DMS153 (cell line): Measurements from ENCODE around the gene IL36G.

ENCODE experiments used
- DNase-seq: peaks from one replicate; lab custom pipeline; 2025; lab: John Stamatoyannopoulos, UW

The IL36G gene

DNA sequence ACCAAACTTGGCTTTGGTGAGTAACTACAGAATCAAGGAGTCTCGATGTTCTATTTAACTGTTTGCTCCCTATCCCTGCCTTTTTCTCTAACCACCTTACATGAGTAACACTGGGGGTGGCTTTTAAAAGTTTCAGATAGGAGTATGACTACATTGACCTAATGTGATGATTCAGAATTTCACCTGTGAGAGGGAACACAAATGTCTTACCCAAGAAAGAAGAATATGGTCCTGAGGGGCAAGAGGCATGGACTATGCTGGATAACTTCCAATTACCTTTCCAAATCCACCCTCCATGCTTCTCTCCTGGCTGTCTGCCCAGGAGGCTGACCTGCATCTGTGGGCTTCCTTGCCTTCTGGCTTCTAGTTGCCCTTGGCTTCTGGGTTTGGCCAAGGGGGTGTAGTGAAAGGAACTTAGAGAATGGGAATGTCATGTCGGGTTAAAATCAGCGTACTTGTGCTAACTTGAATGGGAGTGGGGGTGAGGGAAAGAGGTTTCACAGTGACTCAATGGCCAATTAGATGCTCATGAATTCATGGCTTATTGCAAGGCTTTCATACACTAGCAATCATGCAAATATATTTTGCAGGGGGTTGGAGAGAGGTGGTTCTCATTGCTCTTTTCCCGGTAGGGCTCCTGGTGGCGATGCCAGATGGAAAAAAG lies 5.3 kb upstream of the IL36G start:
- no peak for DNase-seq

DNA sequence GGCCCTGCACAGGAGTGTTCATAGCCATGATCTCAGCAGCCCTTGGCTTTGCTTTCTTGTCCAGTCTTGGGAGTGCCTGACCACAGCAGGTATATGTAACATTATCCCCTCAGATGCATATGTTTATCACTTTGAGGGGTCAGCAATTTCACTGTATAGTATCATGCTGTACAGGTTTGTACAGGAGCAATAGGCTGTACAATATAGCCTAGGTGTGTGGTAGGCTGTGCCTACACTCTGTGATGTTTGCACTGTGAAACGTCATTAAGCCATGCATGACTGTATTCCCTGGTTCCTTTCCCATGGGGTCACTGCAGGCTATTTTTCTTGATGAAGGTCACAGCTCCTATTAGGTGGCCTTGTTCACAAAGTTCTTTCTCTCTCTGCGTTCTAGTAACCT lies 4.7 kb upstream of the IL36G start:
- DNase-seq: no peak

DNA sequence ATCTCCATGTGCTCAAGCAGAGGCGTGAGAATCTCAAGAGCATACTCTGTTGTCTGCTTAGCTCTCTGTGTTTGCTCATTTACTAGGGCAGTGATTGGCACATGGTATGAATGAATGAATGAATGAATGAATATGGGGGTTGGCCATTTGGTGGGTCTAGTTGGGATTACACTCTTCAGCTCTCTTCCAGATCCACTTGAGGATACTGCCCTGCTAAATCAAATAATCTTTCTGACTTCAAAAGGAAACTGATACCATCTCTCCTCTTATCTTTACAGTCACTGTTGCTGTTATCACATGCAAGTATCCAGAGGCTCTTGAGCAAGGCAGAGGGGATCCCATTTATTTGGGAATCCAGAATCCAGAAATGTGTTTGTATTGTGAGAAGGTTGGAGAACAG lies 1.9 kb downstream of the IL36G start:
- no peak for DNase-seq

DNA sequence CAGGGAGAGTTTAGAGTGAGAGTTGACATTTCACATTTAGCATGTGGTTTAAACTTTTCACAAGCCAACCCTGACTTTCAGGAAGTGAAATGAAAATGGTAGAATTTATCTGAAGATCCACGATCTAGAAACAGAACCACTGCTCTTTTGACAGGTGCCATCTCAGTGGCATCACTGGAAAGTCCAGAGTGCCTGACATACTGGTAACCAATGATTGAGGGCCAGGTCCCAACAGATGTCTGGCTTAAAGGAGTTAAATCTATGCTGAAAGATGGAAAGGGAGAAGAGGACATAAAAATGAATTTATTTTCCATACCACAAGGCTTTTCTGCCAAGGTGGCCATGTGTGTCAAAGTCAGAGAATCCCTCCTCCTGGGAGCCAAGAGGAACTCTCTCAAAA lies 2.7 kb downstream of the IL36G start:
- no peak for DNase-seq

DNA sequence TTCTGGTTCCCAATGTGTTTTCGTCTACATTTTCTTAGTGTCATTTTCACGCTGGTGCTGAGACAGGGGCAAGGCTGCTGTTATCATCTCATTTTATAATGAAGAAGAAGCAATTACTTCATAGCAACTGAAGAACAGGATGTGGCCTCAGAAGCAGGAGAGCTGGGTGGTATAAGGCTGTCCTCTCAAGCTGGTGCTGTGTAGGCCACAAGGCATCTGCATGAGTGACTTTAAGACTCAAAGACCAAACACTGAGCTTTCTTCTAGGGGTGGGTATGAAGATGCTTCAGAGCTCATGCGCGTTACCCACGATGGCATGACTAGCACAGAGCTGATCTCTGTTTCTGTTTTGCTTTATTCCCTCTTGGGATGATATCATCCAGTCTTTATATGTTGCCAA lies 7.3 kb downstream of the IL36G start:
- DNase-seq: no peak

DNA sequence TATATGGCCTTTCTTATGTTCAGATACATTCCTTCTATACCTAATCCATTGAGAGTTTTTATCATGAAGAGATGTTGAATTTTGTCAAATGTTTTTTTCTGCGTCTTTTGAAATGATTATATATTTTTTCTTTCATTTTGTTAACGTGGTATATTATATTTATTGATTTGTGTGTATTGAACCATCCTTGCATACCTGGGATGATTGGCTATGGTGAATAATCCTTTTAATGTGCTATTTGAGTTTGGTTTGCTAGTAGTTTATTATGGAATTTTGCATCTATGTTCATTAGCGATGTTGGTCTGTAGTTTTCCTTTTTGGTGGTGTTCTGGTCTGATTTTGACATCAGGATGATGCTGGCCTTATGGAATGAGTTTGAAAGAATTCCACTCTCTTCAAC lies 11.8 kb downstream of the IL36G start:
- DNase-seq: no peak

DNA sequence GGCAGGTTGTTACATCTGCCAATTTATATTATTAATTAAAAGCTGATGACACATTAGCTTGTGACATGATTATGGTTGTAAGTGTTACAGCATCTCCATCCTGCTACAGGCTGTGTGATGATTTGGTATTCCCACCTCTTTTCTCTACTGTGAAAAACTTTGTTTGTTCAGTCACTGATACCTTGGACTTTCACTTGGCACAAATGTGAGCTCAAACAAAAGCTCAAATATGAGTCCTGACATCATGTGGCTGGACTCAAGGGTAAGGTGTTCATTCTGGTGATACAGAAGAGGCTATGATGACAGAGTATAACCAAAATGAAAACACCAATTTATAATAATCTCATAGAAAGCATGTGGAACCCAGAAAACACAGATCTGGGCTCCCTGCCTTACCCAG lies 16.0 kb downstream of the IL36G start:
- DNase-seq: no peak

DNA sequence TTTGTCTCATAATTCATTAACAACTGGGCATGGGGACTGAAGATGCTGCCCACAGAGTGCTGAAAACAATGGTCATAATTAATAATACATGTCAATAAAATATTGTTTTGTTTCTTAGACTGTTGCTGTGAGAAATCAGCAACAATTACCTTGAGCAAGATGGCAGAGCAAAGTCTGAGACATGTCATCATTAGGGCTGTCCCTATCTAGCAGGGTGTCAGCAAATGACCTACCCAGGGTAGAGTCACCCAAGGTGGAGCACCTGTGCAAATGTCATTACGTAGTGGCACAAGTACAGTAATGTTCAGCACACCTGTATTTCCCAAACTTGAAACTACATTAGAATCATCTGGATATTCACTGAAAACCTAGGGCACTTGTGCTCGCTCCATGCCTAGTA lies 16.8 kb downstream of the IL36G start:
- no peak for DNase-seq

DNA sequence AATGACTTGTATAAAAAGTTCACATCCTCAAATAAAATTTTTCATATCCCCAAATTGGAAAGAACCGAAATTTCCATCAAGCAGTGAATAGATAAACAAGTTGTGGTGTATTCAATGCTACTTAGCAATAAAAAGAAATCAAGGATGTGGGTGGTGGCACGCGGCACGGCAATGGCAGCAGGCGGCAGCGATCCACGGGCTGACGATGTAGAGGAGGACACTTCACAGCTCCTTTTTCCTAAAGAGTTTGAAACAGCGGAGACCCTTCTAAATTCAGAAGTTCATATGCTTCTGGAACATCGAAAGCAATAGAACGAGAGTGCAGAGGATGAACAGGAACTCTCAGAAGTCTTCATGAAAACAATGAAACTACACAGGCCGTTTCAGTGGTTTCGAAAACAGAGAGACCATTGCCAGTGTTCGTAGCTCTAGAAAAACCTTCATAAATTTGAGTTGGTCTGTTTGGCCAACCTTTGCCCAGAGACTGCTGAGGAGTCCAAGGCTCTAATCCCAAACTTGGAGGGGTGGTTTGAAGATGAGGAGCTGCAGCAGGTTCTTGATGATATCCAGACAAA lies 17.6 kb downstream of the IL36G start:
- no peak for DNase-seq

DNA sequence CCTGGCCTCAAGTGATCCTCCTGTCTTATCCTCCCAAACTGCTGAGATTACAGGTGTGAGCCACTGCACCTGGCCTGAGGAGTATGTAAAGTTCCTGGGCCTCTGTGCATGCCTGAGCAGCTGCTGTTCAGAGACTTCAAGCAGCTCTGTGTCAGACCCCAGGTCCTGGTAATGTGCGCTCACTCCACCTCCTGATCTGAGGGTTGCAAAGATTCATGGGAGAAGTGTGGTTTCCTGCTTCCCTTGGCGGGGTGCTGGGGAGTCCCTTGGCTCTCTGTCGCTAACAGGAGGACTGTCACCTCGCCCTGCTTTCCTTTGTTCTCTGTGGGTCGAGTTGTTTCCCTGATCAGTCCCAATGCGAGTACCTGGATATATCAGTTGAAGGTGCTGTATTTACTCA lies 18.8 kb downstream of the IL36G start:
- DNase-seq: no peak

DNA sequence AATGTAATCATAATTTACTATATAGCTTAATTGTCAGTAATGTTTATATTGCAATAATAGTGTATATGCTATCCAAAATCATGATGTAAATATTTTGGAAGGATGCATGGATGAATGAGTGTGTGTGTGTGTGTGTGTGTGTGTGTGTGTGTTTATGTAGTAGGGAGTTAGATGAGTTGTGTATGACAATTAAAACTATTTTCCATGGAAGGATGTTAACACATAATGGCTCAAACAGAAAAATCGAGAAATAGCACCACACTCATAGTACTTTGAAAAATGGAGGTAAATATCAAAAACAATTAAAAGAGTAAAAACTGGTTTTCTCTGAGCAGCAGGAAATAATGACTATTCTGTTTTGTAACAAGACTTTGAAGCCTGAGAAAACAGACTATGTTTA lies 19.3 kb downstream of the IL36G start:
- no peak for DNase-seq

DNA sequence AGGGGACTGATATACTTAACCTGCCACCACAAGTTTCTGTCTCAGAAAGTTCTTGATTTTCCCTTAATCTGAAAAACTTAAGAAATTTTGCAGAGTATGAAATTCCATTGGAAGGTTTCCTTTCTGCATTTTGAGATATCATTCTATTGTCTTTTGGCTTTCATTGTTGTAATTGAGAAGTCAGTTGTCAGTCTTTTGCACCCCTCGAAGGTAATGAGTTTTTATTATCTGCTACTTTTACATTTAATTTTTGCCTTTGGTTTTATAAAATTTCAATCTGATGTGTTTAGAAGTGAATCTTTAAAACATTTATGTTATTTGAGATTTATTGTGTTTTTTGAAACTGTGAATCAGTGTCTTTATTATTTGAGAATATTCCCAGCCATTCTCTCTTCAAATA lies 22.6 kb downstream of the IL36G start:
- no peak for DNase-seq

DNA sequence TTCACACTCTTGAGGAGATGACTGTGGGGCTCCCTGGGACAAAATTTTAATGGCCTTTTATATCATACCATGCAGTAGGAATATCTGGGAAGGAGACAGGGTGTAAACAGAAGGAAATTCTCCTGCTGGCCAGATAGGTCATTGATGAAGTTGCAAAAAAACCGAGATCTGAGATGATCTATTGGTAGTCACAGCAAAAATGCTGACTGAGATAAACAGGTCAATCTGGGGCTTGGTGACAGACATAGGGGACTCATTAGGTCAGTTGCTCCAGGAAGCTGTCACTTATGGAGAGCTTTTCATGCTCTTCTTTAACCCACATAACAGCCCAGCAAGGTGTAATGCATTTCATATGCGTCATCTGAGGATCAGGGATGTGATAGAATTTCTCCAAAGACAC lies 24.9 kb downstream of the IL36G start:
- no peak for DNase-seq

DNA sequence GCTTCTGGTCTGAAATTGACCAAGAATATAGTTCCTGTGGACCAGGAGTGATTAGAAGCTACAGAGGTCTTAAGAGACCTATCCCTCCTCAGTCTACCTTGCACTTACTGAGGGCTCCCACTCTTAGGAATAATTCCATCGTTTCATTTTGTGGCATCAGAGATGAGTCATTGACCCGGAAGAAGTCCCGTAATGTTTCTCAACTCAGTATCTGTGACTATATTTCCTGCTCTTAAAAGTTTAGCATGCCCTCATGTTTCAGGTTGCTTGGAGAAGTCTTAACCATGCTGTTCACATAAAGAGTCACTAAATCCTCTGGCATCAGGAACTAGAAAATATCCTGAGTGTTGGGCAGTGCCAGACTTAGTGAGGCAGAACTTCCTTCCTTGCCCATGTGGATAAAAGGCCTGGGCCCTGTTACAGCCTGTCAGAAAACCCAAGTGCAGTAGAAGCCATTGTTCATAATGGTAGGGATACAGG lies 27.3 kb downstream of the IL36G start, which contains the start of gene IL36A:
Gene IL36A, plus strand, starts transcription at position 430 of the 480 bp plus-strand sequence. CDS start 413 bp downstream, outside the sequence.
- DNase-seq: no peak

DNA sequence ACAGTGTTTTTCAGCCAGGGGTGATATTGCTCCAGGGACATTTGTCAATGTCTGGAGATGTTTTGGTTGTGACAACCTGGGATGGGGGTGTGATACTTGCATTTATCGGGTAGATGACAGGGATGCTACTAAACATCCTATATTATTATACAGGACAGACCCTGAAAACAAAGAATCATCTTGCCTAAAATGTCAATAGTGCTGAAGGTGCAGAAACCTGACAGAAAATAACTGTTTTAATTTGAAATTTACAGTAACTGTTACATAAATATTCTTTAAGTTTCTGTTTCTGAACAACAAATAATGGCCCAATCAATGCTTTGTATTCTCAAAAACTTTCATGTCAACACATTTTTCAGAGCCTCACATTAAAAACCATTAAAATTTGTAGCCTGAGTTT lies 29.4 kb downstream of the IL36G start:
- no peak for DNase-seq

DNA sequence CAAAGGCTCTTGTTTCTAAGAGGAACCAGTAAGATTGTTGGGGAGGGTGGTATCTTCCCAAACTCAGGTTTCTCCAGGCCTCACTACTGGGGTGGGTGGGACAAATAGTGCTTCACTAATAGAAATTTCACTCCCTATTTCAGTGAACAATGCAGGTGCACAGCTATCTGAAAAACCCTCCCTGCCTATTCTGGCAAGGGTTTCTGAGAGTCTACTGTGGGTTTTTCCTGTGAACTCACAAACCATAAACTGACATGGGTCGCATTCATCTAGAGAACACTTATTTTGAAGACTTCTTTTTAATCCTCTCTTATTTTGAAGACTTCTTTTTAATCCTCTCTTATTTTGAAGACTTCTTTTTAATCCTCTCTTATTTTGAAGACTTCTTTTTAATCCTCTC lies 31.8 kb downstream of the IL36G start:
- DNase-seq: no peak

DNA sequence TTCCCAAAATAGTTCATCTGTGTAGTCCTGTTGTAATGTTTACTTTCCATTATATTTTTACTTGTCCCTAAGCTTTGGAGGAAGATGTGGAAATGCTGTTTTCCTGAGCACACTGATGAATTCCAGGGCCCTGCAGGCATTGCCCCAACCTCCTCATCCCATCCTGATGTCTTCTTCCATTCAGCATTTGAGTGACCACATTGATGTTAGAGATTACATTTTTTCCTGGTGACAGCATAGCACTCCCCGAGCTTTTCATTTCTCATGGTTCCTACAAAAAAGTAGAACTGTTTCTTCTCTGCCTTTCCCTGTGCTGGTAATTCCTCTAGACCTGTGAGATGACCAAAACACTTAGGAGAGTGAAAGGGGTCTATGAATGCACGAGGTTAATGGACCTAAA lies 32.3 kb downstream of the IL36G start:
- no peak for DNase-seq

DNA sequence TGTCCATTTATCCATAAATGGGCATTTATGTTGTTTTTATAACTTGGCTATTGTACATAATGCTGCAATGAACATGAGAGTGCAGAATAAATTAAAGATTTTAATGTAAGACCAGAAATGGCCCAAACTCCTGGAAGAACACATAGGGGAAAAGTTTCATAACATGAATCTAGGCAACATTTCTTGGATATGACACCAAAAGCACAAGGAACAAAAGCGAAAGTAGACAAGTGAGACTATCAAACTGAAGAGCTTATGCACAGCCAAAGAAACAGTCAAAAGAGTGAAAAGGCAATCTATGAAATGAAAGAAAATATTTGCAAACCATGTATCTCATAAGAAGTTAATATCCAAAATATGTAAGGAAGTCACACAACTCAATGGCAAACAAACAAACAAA lies 33.3 kb downstream of the IL36G start:
- no peak for DNase-seq

DNA sequence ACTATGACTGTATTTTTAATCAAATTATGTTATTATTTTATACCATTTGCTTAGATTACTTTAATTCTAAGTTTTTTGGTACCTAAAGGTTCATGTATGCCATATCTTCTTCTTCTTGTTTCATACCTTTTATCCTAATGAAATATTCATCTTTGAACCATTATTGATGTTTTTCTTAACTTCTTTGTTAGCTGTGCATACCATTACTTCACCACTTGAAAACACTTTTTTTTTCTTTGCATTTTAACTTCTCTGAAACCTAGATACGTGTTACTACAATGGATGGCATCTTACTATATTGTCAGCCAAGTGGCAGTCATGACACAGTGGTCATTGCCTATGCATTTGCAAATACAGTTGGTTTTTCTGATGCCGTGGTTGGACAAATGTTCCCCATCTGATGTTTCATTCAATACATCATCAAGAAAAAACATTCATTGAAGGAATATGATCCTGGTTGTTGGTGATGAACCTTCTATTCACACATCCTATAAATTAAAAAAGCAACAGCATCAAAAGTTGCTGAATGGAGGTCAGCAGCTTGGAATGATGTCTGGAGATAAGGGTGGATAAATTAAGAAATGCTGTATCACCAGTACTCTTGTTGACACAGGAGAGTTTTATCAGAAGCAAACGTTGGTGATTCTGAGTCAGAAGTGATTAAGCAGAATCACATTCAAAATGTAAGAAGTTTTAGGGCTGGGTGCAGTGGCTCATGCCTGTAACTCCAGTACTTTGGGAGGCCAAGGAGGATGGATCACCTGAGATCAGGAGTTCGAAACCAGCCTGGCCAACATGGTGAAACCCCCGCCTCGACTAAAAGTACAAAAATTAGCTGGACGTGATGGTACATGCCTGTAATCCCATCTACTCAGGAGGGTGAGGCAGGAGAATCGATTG lies 34.9 kb downstream of the IL36G start:
- DNase-seq: no peak

DNA sequence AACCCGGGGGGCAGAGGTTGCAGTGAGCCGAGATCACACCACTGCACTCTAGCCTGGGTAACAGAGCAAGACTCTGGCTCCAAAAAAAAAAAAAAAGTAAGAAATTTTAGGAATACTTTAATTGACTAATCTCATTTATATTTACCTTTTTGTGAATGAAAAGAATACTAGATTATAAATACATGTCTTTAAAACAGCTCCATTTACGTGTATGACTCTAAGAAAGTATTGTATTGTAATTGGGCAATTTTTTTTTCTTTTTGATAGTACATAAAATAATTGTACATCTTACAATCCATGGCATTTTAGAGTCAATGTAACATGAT lies 35.5 kb downstream of the IL36G start:
- DNase-seq: no peak

DNA sequence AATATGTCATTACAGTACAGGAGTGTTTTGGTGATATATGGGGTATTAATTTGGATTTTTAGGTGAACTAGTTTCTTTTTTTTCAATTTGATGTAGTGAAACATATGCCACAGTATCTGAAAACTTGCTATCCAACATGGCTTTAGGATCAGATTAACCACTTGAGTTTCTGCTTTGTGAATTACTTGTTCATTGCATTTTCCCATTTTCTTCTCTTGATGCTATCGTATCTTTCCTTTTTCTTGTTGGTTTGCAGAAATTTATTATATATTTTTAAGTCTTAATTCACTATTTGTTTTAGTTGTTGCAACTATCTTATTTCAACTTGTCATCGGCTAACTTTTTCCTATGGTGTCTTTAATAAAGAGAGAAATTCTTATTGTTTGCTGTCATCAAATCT lies 36.3 kb downstream of the IL36G start:
- DNase-seq: no peak

DNA sequence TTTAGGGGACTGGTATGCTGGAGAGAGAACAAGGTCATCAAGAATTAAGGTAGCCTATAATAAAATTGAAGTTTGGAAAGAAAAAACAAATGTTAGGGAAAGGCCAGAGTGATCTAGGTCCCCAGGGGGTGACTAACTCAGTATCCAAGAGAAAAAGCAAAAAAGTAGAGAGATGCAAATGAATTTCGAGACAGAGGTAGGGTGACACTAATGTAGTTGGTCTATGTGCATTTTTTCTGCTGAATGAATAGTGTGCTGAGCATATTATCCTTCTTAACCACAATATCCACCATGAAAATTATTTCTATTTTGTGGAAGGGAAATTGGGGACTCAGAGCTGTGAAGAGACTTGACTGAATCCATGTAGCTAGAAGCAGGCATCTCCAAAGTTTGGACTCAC lies 37.2 kb downstream of the IL36G start:
- DNase-seq: no peak

DNA sequence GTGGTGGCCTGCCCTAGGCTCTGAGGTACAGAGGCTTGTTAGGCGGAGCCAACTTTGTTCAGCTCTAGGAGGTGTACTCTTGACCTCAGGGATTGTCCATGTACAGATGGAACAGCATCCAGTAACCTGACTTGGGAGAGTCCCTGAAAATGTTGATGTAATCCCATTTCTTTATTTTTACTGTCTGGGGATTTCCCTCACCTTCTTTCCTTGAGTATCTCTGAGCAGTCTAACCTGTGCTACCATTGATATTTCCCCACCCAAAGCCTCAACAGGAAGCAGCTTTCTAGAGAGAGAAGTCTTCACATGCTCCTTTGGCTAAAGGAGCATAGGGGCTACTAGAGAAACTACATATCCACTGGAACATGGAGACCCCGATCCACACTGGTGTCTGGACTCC lies 37.8 kb downstream of the IL36G start:
- no peak for DNase-seq
